H1 (cell line): ENCODE measurements around the gene FBLN2. TPM values are rescaled to one million over a fixed set of nuclear protein-coding genes. Genes with fewer than 3 reads are reported as not detected.

Experiments used
- ASH2L ChIP-seq: fragments of 200-600, 300-600 bp; sonication (generic); IDR thresholded peaks from one replicate; pipeline ENCODE4 v1.7.1; 2017; ENCODE audit warnings: low read length
- BACH1 ChIP-seq: IDR thresholded peaks from 2 replicates; pipeline ENCODE4 v1.6.1; 2012; ENCODE audit warnings: low read length, improper control_type of control experiment
- BRCA1 ChIP-seq: IDR thresholded peaks from 2 replicates; pipeline ENCODE4 v1.6.1; 2012; ENCODE audit warnings: low read depth, low read length, improper control_type of control experiment
- CBX5 ChIP-seq: fragments of 300-800, 300-1000 bp; sonication (generic); IDR thresholded peaks from 2 replicates; pipeline ENCODE4 v1.7.1; 2016; ENCODE audit warnings: antibody characterized with exemption, low read length, low read depth
- KDM1A ChIP-seq: fragments of 200-600, 300-600 bp; sonication (generic); IDR thresholded peaks from 2 replicates; pipeline ENCODE4 v1.7.1; 2016; ENCODE audit warnings: mild to moderate bottlenecking, low read length, borderline replicate concordance
- NANOG ChIP-seq: IDR thresholded peaks from 2 replicates; pipeline ENCODE4 v1.6.1; 2011; ENCODE audit warnings: low read length, low read depth, mild to moderate bottlenecking, inconsistent platforms; ENCODE audit not compliant: insufficient read depth, poor library complexity, severe bottlenecking
- POU5F1 ChIP-seq: IDR thresholded peaks from 2 replicates; pipeline ENCODE4 v1.6.1; 2011; ENCODE audit warnings: low read depth, mild to moderate bottlenecking, low read length, moderate library complexity
- SIN3A ChIP-seq, 2 experiments: IDR thresholded peaks in 1 of 2; conservative IDR thresholded peaks in 1 of 2; 2 replicates each; pipeline ENCODE4 v1.6.1; 2011 to 2012; ENCODE audit warnings: low read length in 2 of 2, improper control_type of control experiment in 1 of 2, low read depth in 1 of 2, mild to moderate bottlenecking in 1 of 2
- ZNF274 ChIP-seq: IDR thresholded peaks from 2 replicates; pipeline ENCODE4 v1.7.0; 2012; ENCODE audit warnings: low read length, borderline replicate concordance; ENCODE audit errors: extremely low read depth
- polyA plus RNA-seq, 7 experiments: library from polyadenylated mRNA; depleted of rRNA in 3 of 7; stranded (reverse) in 5 of 7; unstranded in 2 of 7; fragments of >200 nt in 5 of 7; fragments of 200-250 nt in 2 of 7; gene quantifications; 1 replicate in 5 of 7; 2 replicates in 1 of 7; 4 replicates in 1 of 7; pipeline versions ENCODE4 v1.2.1 to v1.2.3, GENCODE V29; 2011 to 2013; ENCODE audit warnings: missing spikeins in 2 of 7, mixed read lengths in 2 of 7
- total RNA-seq: library from RNA; stranded (reverse); fragmentation: NEBNext Ultra II Directional; extraction: Animal tissue kit (Norgen Biotek cat#: 25700); gene quantifications from 2 replicates; pipeline ENCODE4 v1.2.1, GENCODE V29; 2021
- TF ChIP-seq, protein P1 (sequence below): fragments of 300-600 bp; sonication (generic); IDR thresholded peaks from 2 replicates; pipeline ENCODE4 v1.7.1; 2012; ENCODE audit warnings: low read length, moderate library complexity, mild to moderate bottlenecking, inconsistent platforms; ENCODE audit not compliant: insufficient replicate concordance

Gene FBLN2
- total and polyA plus RNA-seq, 2 of the 8 experiments (the other 6 are each of a cell fraction or from before 2014, with no cell fraction given), result 17.4 to 24.2 TPM

GRCh38 chr3:13650210-13651056, 101.5 kb downstream of the FBLN2 start (continued):
- peak; percentile 78 for TF ChIP-seq KDM1A
- no peak for TF ChIP-seq ASH2L
- TF ChIP-seq, protein P1, sequence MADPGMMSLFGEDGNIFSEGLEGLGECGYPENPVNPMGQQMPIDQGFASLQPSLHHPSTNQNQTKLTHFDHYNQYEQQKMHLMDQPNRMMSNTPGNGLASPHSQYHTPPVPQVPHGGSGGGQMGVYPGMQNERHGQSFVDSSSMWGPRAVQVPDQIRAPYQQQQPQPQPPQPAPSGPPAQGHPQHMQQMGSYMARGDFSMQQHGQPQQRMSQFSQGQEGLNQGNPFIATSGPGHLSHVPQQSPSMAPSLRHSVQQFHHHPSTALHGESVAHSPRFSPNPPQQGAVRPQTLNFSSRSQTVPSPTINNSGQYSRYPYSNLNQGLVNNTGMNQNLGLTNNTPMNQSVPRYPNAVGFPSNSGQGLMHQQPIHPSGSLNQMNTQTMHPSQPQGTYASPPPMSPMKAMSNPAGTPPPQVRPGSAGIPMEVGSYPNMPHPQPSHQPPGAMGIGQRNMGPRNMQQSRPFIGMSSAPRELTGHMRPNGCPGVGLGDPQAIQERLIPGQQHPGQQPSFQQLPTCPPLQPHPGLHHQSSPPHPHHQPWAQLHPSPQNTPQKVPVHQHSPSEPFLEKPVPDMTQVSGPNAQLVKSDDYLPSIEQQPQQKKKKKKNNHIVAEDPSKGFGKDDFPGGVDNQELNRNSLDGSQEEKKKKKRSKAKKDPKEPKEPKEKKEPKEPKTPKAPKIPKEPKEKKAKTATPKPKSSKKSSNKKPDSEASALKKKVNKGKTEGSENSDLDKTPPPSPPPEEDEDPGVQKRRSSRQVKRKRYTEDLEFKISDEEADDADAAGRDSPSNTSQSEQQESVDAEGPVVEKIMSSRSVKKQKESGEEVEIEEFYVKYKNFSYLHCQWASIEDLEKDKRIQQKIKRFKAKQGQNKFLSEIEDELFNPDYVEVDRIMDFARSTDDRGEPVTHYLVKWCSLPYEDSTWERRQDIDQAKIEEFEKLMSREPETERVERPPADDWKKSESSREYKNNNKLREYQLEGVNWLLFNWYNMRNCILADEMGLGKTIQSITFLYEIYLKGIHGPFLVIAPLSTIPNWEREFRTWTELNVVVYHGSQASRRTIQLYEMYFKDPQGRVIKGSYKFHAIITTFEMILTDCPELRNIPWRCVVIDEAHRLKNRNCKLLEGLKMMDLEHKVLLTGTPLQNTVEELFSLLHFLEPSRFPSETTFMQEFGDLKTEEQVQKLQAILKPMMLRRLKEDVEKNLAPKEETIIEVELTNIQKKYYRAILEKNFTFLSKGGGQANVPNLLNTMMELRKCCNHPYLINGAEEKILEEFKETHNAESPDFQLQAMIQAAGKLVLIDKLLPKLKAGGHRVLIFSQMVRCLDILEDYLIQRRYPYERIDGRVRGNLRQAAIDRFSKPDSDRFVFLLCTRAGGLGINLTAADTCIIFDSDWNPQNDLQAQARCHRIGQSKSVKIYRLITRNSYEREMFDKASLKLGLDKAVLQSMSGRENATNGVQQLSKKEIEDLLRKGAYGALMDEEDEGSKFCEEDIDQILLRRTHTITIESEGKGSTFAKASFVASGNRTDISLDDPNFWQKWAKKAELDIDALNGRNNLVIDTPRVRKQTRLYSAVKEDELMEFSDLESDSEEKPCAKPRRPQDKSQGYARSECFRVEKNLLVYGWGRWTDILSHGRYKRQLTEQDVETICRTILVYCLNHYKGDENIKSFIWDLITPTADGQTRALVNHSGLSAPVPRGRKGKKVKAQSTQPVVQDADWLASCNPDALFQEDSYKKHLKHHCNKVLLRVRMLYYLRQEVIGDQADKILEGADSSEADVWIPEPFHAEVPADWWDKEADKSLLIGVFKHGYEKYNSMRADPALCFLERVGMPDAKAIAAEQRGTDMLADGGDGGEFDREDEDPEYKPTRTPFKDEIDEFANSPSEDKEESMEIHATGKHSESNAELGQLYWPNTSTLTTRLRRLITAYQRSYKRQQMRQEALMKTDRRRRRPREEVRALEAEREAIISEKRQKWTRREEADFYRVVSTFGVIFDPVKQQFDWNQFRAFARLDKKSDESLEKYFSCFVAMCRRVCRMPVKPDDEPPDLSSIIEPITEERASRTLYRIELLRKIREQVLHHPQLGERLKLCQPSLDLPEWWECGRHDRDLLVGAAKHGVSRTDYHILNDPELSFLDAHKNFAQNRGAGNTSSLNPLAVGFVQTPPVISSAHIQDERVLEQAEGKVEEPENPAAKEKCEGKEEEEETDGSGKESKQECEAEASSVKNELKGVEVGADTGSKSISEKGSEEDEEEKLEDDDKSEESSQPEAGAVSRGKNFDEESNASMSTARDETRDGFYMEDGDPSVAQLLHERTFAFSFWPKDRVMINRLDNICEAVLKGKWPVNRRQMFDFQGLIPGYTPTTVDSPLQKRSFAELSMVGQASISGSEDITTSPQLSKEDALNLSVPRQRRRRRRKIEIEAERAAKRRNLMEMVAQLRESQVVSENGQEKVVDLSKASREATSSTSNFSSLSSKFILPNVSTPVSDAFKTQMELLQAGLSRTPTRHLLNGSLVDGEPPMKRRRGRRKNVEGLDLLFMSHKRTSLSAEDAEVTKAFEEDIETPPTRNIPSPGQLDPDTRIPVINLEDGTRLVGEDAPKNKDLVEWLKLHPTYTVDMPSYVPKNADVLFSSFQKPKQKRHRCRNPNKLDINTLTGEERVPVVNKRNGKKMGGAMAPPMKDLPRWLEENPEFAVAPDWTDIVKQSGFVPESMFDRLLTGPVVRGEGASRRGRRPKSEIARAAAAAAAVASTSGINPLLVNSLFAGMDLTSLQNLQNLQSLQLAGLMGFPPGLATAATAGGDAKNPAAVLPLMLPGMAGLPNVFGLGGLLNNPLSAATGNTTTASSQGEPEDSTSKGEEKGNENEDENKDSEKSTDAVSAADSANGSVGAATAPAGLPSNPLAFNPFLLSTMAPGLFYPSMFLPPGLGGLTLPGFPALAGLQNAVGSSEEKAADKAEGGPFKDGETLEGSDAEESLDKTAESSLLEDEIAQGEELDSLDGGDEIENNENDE, result no peak
- peak; percentile 51 for TF ChIP-seq NANOG
- TF ChIP-seq SIN3A (conservative IDR thresholded peaks at IDR 0.05 in 1 of 2, IDR thresholded peaks at IDR 0.05 in 1 of 2; ENCODE audit: low read depth in 1 of 2, low read length in 2 of 2), result peak in 1 of 2 experiments; percentile 71; a peak in 1 of 4 replicates
- TF ChIP-seq BACH1, result peak; percentile 73
- no peak for TF ChIP-seq POU5F1
- no peak for TF ChIP-seq CBX5
- no peak for TF ChIP-seq ZNF274
- TF ChIP-seq BRCA1, result no peak
